Fibroblast of peridontal ligament (primary cell): ENCODE results near the gene DAZ4.
"Not testable (repeated sequence)": the region's sequence is repeated elsewhere in the genome, so short reads cannot be mapped to it uniquely, and the experiment has no call there.

ENCODE experiments used
- DNase-seq: peaks from one replicate; pipeline ENCODE4 v3.0.0-alpha.2; 2010; ENCODE audit errors: extremely low read depth

DAZ4 gene, protein sequence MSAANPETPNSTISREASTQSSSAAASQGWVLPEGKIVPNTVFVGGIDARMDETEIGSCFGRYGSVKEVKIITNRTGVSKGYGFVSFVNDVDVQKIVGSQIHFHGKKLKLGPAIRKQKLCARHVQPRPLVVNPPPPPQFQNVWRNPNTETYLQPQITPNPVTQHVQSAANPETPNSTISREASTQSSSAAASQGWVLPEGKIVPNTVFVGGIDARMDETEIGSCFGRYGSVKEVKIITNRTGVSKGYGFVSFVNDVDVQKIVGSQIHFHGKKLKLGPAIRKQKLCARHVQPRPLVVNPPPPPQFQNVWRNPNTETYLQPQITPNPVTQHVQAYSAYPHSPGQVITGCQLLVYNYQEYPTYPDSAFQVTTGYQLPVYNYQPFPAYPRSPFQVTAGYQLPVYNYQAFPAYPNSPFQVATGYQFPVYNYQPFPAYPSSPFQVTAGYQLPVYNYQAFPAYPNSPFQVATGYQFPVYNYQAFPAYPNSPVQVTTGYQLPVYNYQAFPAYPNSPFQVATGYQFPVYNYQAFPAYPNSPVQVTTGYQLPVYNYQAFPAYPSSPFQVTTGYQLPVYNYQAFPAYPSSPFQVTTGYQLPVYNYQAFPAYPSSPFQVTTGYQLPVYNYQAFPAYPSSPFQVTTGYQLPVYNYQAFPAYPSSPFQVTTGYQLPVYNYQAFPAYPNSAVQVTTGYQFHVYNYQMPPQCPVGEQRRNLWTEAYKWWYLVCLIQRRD

DNA sequence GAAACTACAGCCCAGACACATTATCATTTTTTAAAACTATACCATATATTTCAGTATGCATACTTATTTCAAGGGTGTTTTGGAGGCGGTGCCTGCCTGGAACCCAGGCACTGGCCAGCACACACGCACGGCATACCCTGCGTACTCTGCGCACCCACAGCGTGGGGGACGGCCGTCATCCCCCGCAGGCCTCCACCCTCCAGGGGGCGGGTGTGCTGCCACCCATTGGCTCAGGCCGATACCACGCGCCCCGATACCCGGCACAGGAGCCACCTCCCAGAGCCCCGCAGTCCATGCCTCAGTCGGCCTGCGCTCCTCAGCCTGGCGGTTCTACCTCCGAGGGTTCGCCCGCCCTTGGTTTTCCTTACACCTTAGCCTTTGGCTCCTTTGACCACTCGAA is at the start of gene DAZ4:
DAZ4 (plus strand) TSS at position 301 of the 400 bp plus-strand sequence. CDS start 208 bp downstream, outside the sequence.
- DNase-seq = not testable (repeated sequence)

- not testable (repeated sequence) for DNase-seq
Observed at GRCh38 chrY:24813293-24813692, 20.4 kb upstream of the DAZ4 start, which contains the start of gene DAZ3. Gene DAZ3 (minus strand): TSS chrY:24813393. CDS start chrY:24813185, 208 bp downstream.

GRCh38 chrY:24821836-24822235 is 11.9 kb upstream of the DAZ4 start:
- DNase-seq = not testable (repeated sequence)

- DNase-seq = not testable (repeated sequence)
Observed at GRCh38 chrY:24824184-24824879, 9.4 kb upstream of the DAZ4 start.

DNA sequence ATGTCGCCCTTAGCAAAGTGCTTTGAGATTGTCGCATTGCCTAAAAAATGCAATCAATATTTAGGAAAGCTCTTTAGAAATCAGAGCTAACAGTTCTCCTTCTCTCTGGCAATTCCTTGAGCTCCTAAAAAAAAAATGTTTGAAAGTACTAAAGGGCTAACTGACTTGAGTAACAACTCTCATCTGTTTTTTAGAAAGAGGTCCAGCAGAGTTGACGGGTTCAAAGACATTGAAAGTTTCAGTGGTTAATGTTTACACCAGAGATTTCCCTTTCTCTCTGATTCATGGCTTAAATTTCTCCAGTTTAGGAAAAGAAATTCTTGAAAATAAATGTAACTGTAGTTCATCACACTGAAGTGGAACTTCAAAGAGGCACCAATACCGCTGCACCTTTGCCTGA is 8.7 kb upstream of the DAZ4 start:
- not testable (repeated sequence) for DNase-seq
